GM21515 (cell line): ENCODE data around the gene MIEF1.

ENCODE experiments used
- ATAC-seq: cut with Tn5 transposase; IDR thresholded peaks from one replicate; pipeline ENCODE4 v1.9.1; 2021; ENCODE audit not compliant: unreplicated experiment

Gene MIEF1

DNA sequence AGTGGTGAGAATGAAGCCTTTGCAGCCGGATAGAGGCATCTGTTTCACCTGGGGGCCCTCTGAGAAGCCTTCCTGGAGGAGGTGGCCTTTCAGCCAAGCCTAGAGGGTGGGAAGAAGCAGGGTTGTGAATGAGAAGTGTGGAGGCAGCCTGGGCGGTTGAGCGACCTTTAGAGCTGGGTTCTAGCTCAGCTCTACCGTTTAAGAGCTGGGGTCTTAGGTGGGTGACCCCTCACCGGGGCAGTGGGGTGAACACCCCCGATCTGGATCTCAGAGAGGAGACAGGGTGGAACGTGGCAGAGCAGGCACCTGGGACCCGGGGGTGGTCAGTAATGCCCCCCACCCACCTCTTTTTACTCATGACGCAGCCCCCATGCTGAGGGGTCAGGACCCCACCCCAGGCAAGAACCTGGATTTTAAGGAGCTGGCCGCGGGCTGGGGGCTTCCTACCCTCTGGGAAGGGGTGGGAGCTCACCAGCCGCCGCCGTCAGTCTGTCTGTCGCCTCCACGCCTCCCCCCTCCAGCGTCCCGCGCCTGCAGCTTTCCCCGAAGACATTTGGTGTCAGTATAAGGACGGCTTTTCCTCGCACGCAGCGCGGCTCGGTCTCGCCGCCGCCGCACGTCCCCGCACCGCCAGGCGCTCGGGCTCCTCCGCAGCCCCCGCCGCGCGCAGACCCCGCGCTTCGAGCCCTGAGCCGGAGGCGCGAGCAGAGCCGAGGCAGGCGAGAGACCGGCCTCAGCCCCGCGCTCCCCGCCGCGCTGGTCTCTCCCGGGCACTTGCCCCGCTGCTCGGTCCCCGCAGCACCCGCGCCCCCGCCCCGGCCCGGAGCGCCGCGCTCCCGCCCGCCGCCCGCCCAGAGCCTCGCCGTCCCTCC, 55.1 kb downstream of the MIEF1 start:
- ATAC-seq, result no peak

DNA sequence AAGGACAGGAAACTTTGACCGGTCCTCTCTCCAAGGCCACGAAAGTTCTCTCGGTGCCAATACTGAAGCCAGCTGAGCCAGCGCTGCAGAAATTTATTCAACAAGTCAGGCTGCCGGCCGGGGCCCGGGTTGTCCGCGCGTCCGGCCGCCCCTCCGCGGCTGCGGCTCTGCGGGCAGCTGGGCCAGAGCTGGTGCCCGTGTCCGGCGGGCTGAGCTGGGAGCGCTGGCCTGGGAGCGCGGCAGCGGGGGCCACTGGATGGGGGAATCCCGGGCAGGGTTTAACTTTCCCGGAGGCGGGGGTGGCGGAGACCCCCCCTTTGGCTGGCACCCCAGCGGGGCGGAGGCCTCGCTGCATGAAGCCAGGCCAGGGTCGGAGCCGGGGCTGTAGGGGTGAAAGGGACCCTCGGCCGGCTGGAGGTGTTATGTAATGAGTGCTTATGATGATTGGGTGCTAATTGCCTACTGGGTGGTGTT, 56.2 kb downstream of the MIEF1 start:
- ATAC-seq, result no peak

DNA sequence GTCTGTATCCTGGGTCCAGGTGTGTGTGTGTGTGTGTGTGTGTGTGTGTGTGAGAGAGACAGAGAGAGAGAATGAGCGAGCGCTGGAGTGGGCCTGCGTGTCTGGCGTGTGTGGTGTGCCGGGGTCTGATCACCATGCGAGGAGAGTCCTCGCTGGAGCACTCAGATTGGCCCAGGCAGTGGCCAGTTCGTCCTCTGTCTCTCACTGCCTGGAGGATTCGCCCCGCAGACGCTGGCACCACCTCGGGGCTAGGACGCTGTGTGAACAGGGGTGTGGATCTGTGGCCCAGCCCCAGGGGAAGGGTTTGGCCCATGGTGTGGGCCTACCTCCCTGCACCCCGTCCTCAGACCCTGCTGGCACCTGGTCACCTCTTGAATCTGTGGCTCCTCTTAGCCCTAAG, 56.9 kb downstream of the MIEF1 start:
- no peak for ATAC-seq

DNA sequence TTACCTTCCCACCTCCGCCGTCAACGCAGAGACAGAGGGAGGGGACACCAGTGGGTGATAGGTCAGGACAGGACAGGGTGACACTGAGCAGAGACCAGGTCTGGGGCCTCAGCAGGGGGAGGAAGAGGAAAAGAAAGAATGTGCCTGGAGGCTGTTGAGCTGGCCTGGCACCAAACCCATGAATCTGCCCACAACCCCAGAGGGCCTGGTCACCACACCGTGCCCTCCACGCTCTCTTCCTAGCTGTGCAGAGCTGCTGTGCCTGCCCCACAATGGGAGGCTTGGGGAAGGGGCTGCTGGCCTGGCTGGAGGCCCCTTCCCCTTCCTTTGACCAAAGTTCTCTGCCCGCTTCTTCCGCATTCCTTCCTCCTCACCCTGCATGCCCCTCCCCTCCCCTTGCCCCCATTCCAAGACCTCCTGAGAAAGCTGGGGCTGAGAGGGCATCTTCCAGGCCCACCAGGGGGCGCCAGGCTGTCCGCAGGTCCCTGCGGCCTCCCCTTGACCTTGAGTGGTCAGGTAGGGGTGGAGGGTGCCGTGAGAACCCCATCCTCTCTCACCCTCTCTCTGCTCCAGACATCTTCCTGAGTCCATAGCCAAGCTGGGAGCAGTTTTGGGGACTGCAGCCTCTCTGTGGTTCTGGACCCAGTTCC, 57.5 kb downstream of the MIEF1 start:
- no peak for ATAC-seq

DNA sequence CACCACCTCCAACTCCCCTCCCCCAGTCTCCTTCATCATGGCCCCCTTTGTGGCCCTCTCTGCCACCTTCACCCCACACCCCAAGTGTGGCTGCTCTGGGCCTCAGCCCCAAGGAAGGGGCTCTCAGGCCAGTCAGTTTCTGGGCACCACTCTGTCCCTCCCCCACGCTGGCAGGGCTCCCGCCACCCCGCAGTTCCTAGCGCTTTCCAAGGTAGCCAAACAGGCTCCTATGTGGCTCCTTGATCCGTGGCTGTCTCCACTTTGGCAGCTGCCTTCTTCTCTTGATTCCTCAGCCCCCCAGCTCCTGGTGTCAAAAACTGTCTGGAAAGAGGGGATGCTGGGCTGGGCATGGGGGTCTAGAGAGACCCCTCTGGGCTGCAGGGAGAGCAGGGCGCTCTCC, 58.0 kb downstream of the MIEF1 start:
- ATAC-seq, result no peak

DNA sequence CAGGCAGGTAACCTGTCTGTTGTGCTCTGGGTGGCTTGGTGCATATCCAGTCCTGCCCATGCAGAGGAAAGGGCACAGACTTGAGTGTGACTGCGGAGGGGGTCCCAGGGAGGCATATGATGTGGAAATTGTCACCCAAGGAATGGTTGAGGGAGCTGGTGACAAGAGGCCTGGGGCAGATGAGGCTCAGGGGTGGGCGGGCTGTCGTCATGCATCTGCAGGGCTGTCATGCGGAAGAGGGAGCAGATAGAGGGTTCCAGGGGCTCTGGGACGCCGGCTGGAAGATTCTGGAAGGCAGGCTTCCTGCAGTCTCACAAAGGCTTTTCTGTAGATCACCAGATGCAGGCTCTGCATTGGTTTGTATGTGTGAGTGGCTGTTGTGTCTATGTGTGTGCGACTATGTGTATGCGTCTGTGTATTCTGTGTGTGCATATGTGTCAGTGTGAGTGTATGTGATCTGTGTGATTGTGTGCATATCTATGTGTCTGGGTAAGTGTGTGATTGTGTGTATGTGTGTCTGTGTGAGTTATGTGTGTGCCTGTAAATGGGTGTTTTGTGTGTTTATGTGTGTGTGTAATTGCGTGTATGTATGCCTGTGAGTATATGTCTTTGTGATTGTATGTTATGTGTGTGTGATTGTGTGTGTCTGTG, 60.9 kb downstream of the MIEF1 start:
- ATAC-seq, result no peak

DNA sequence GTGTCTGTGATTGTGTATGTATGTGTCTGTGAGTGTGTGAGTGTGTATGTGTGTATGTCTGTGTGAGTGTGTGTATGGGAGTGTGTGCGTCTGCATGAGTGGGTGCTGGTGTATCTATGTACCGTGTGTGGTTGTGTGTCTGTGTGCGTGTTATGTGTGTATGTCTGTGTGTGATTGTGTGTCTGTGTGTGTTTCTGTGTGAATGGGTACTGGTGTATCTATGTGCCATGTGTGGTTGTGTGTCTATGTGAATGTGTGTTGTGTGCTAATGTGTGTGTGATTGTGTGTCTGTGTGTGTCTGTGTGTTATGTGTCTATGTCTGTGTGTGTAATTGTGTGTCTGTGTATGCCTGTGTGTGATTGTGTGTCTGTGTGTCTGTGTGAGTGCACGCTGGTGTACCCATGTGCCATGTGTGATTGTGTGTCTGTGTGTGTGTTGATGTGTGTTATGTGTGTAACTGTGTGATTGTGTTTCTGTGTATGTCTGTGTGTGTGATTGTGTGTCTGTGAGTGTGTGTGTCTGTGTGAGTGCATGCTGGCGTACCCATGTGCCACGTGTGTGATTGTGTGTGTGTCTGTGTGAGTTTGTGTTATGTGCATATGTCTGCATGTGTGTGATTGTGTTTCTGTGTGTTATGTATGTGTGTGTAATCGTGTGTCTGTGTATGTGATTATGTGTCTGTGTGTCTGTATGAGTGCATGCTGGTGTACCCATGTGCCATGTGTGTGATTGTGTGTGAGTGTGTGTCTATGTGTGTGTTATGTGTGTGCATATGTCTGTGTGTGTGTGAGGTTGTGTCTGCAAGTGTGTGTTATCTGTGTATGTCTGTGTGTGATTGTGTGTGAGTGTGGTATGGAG, 61.7 kb downstream of the MIEF1 start:
- ATAC-seq, result no peak

DNA sequence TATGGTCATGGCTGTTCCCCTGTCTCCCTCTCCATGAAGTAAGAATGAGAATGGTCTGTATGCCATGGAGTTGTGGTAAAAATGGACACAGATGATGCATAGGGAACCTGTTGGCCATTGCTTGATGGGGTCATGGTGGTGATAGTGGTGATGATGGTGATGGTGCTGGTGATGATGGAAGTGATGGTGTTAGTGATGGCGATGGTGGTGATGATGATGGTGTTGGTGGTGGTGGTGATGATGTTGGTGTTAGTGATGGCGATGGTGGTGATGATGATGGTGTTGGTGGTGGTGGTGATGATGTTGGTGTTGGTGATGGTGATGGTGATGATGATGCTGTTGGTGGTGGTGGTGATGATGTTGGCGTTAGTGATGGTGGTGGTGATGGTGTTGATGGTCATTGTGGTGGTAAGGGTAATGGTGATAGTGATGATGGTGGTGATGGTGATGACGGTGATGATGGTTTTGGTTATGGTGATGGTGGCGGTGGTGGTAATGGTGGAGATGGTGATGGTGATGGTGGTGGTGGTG, 63.4 kb downstream of the MIEF1 start:
- ATAC-seq, result no peak

DNA sequence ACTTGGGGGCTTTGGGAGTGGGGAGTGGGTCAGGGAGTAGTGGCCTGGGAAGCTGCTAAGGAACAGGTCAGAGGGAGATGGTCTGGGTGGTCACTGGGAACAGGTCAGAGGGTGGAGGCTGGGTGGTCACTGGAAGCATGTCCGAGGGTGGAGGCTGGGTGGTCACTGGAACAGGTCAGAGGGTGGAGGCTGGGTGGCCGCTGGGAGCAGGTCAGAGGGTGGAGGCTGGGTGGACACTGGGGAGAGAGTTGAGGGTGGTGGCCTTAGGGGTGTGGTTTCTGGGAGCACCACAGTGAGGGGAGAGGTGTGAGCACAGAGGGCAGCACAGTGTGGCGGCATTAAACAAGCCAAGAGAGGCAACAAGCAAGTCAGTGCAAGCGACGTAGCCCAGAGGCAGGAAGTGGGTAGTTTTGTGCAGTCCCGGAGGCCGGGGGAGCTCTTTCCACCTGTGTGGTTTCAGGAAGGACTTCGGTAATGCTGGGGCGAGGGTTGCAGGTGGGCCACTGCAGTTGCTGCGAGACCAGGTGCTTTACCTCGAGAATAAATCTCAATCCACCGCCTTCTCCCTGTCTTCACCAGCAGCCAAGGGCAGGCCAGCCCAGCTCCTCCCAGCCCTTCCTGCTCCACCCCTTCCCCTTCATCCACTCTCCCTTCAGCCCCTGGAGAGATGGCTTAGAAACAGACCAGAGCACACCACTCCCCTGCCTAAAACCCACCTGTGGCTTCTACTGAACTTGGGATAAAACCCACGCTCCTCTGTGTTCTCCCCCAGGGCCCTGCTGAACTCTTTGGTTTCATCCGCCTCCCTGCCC, 65.3 kb downstream of the MIEF1 start:
- ATAC-seq, result no peak
